Psoas muscle (tissue), 8 donors: ENCODE measurements around the gene CDC42BPG. TPM values are rescaled to one million over a fixed set of nuclear protein-coding genes. Genes with fewer than 3 reads are reported as not detected.

Source experiments
- ATAC-seq, 4 donors: fragments of 200-7000 bp; cut with Tn5 transposase; one replicate each; pipeline ENCODE4 v1.9.1; 2020; ENCODE audit warnings: moderate library complexity in 3 of 4, mild to moderate bottlenecking in 2 of 4
- DNase-seq, 2 donors: peaks; one replicate each; pipeline ENCODE4 v3.0.0-alpha.2; 2020
- H3K27ac ChIP-seq: fragments of 200-600 bp; one replicate; pipeline ENCODE4 v1.8.0; 2022
- H3K27me3 ChIP-seq, 3 donors: fragments of 200-600 bp in 1 of 3; one replicate each; pipeline versions ENCODE4 v1.6.1 to v1.8.0; 2013 to 2022; ENCODE audit warnings: low read length in 2 of 3, mild to moderate bottlenecking in 2 of 3, moderate library complexity in 1 of 3; ENCODE audit not compliant: insufficient read depth in 3 of 3
- H3K36me3 ChIP-seq, 2 donors: fragments of 200-600 bp in 1 of 2; one replicate each; pipeline versions ENCODE4 v1.6.1 to v1.8.0; 2013 to 2022; ENCODE audit warnings: low read depth in 1 of 2, mild to moderate bottlenecking in 1 of 2, moderate library complexity in 1 of 2; ENCODE audit not compliant: insufficient read depth in 1 of 2
- H3K4me1 ChIP-seq: fragments of 200-600 bp; one replicate; pipeline ENCODE4 v1.8.0; 2022
- H3K4me3 ChIP-seq: fragments of 200-600 bp; one replicate; pipeline ENCODE4 v1.8.0; 2022; ENCODE audit warnings: mild to moderate bottlenecking
- H3K9me3 ChIP-seq: fragments of 200-600 bp; one replicate; pipeline ENCODE4 v1.8.0; 2022
- CTCF ChIP-seq: fragments of 200-600 bp; IDR thresholded peaks from one replicate; pipeline ENCODE4 v1.8.0; 2022; ENCODE audit warnings: antibody characterized with exemption
- WGBS, 3 donors: extraction: QIAGEN DNeasy Blood & Tissue Kit; methylation state at CpG; one replicate each; pipeline versions ENCODE4 v1.1.6 to v1.1.7; 2013; 5-methylcytosine and 5-hydroxymethylcytosine counted together
- intact Hi-C, 2 donors: fragments of 100-400 bp; cut with DNase I; formaldehyde crosslinking; loops; one replicate each; pipeline versions ENCODE4 v1.11.0 to v1.14.2; 2022
- polyA plus RNA-seq, 3 donors: library from polyadenylated mRNA; stranded (reverse); fragments of 200-250 nt; gene quantifications; one replicate each; pipeline ENCODE4 v1.2.3, GENCODE V29; 2013
- total RNA-seq, 4 donors: library from RNA; stranded (reverse); fragmentation: NEBNext Ultra II Directional in 2 of 4; extraction: Animal tissue kit (Norgen Biotek cat#: 25700) in 2 of 4; gene quantifications; one replicate each; pipeline versions ENCODE4 v1.2.1 to v1.2.4, GENCODE V29; 2021 to 2023
- donor health status: healthy with polysubstance abuse.
- donor health status: DM: no; HTN: no; CAD: no; lungs with moderate emphysema.
- donor health status: Bipolar disorder and iron deficiency.
- donor health status: healthy.
- donor health status: DM: yes; HTN: yes; CAD: no.
- donor health status: DM: no; HTN: no; CAD: no.
- donor health status: DM: no; HTN: no; CAD: no.
- donor health status: DM: yes; HTN: yes; CAD: no.

The CDC42BPG gene
- total and polyA plus RNA-seq, 7 donors = 0.04 to 2.2 (median 0.06) TPM; not detected in 1

- TF ChIP-seq CTCF = no peak
- no peaks in the 10 kb centered on the region for H3K9me3 ChIP-seq
- no peaks in the 10 kb centered on the region for H3K27me3 ChIP-seq
- 47 to 59% (median 48%) methylated on average over 5 of the region's 5 CpGs for WGBS, 3 donors
- peak overlapping the region; percentile 7 for H3K27ac ChIP-seq
- H3K4me1 ChIP-seq = peaks cover 61% of the 10 kb centered on the region
- ATAC-seq (no peak), DNase-seq (no peak)
- peaks cover 30 to 84% of the 10 kb centered on the region in 2 donors for H3K36me3 ChIP-seq
- intact Hi-C loops = no loop called here
- no peak overlapping the region for H3K4me3 ChIP-seq
These were observed 70.3 kb downstream of the CDC42BPG start for GRCh38 chr11:64774144-64774543.

Other genes with a start within 250 kb of the CDC42BPG start
- 1 to 10 TPM; 1.4 to 5.2 (median 3.5) TPM for gene NRXN2, start 121.5 kb downstream of the CDC42BPG start, total RNA-seq
- 1 to 10 TPM in 1 of 3 donors, under 1 TPM in 2; 0.44 to 1.9 (median 0.60) TPM for gene NRXN2, start 121.5 kb downstream of the CDC42BPG start, polyA plus RNA-seq
- gene RASGRP2, start 100.5 kb downstream of the CDC42BPG start, total RNA-seq = 1 to 10 TPM; 2.6 to 8.6 (median 6.0) TPM
- 10 to 100 TPM in 1 of 3 donors, 1 to 10 TPM in 2; 6.5 to 14.7 (median 9.1) TPM for gene RASGRP2, start 100.5 kb downstream of the CDC42BPG start, polyA plus RNA-seq
- 1,000 to 10,000 TPM; 1,536 to 2,203 (median 1,794) TPM for gene PYGM, start 84.7 kb downstream of the CDC42BPG start, total RNA-seq
- gene PYGM, start 84.7 kb downstream of the CDC42BPG start, polyA plus RNA-seq = 1,000 to 10,000 TPM in 2 of 3 donors, 100 to 1,000 TPM in 1; 511 to 1,840 (median 1,729) TPM
- 100 to 1,000 TPM; 150 to 210 (median 184) TPM for gene SF1, start 66.1 kb downstream of the CDC42BPG start, total RNA-seq
- gene SF1, start 66.1 kb downstream of the CDC42BPG start, polyA plus RNA-seq = 10 to 100 TPM; 56.2 to 89.6 (median 65.4) TPM
- gene MAP4K2, start 41.4 kb downstream of the CDC42BPG start, total RNA-seq = 1 to 10 TPM; 3.0 to 6.7 (median 4.0) TPM
- gene MAP4K2, start 41.4 kb downstream of the CDC42BPG start, polyA plus RNA-seq = 1 to 10 TPM; 4.5 to 6.1 (median 5.6) TPM
- 10 to 100 TPM in 2 of 4 donors, 1 to 10 TPM in 2; 7.2 to 13.5 (median 10.3) TPM for gene MEN1, start 34.1 kb downstream of the CDC42BPG start, total RNA-seq
- gene MEN1, start 34.1 kb downstream of the CDC42BPG start, polyA plus RNA-seq = 10 to 100 TPM in 2 of 3 donors, 1 to 10 TPM in 1; 8.7 to 21.2 (median 12.9) TPM
- gene EHD1, start 34.0 kb upstream of the CDC42BPG start, total RNA-seq = 10 to 100 TPM; 34.7 to 71.0 (median 61.1) TPM
- gene EHD1, start 34.0 kb upstream of the CDC42BPG start, polyA plus RNA-seq = 100 to 1,000 TPM in 1 of 3 donors, 10 to 100 TPM in 2; 23.5 to 174 (median 30.9) TPM
- gene ATG2A, start 72.6 kb upstream of the CDC42BPG start, total RNA-seq = 10 to 100 TPM; 19.5 to 21.6 (median 20.6) TPM
- gene ATG2A, start 72.6 kb upstream of the CDC42BPG start, polyA plus RNA-seq = 10 to 100 TPM; 11.0 to 17.9 (median 15.4) TPM
- gene PPP2R5B, start 80.0 kb upstream of the CDC42BPG start, total RNA-seq = 10 to 100 TPM; 13.2 to 21.9 (median 18.1) TPM
- gene PPP2R5B, start 80.0 kb upstream of the CDC42BPG start, polyA plus RNA-seq = 10 to 100 TPM; 14.9 to 36.1 (median 16.8) TPM
- not detected for gene GPHA2, start 91.2 kb upstream of the CDC42BPG start, total RNA-seq
- gene GPHA2, start 91.2 kb upstream of the CDC42BPG start, polyA plus RNA-seq = not detected
- gene MAJIN, start 127.5 kb upstream of the CDC42BPG start, total RNA-seq = not detected
- gene MAJIN, start 127.5 kb upstream of the CDC42BPG start, polyA plus RNA-seq = not detected
- 1 to 10 TPM; 1.7 to 2.5 (median 2.4) TPM for gene BATF2, start 152.3 kb upstream of the CDC42BPG start, total RNA-seq
- 1 to 10 TPM; 2.3 to 8.4 (median 3.4) TPM for gene BATF2, start 152.3 kb upstream of the CDC42BPG start, polyA plus RNA-seq
- gene ARL2, start 169.5 kb upstream of the CDC42BPG start, total RNA-seq = 100 to 1,000 TPM; 109 to 171 (median 145) TPM
- 100 to 1,000 TPM; 119 to 168 (median 154) TPM for gene ARL2, start 169.5 kb upstream of the CDC42BPG start, polyA plus RNA-seq
- 10 to 100 TPM; 15.6 to 21.7 (median 18.7) TPM for gene SNX15, start 182.8 kb upstream of the CDC42BPG start, total RNA-seq
- 10 to 100 TPM; 26.7 to 66.5 (median 30.3) TPM for gene SNX15, start 182.8 kb upstream of the CDC42BPG start, polyA plus RNA-seq
- gene SAC3D1, start 196.6 kb upstream of the CDC42BPG start, total RNA-seq = 10 to 100 TPM in 1 of 4 donors, 1 to 10 TPM in 3; 8.4 to 12.3 (median 9.1) TPM
- gene SAC3D1, start 196.6 kb upstream of the CDC42BPG start, polyA plus RNA-seq = 10 to 100 TPM; 10.8 to 19.2 (median 12.9) TPM
- gene NAALADL1, start 213.9 kb upstream of the CDC42BPG start, total RNA-seq = 1 to 10 TPM in 2 of 4 donors, under 1 TPM in 2; 0.98 to 4.8 (median 1.9) TPM
- 1 to 10 TPM; 1.3 to 3.7 (median 1.6) TPM for gene NAALADL1, start 213.9 kb upstream of the CDC42BPG start, polyA plus RNA-seq
- 1 to 10 TPM in 1 of 4 donors, under 1 TPM in 3; 0.50 to 1.1 (median 0.87) TPM for gene CDCA5, start 239.4 kb upstream of the CDC42BPG start, total RNA-seq
- 1 to 10 TPM in 2 of 3 donors, under 1 TPM in 1; 0.28 to 1.6 (median 1.3) TPM for gene CDCA5, start 239.4 kb upstream of the CDC42BPG start, polyA plus RNA-seq
- 10 to 100 TPM; 22.1 to 29.3 (median 26.2) TPM for gene ZFPL1, start 239.6 kb upstream of the CDC42BPG start, total RNA-seq
- gene ZFPL1, start 239.6 kb upstream of the CDC42BPG start, polyA plus RNA-seq = 10 to 100 TPM; 43.0 to 55.9 (median 46.8) TPM